ENCODE data around the gene IGFBP6.

IGFBP6 gene

DNA sequence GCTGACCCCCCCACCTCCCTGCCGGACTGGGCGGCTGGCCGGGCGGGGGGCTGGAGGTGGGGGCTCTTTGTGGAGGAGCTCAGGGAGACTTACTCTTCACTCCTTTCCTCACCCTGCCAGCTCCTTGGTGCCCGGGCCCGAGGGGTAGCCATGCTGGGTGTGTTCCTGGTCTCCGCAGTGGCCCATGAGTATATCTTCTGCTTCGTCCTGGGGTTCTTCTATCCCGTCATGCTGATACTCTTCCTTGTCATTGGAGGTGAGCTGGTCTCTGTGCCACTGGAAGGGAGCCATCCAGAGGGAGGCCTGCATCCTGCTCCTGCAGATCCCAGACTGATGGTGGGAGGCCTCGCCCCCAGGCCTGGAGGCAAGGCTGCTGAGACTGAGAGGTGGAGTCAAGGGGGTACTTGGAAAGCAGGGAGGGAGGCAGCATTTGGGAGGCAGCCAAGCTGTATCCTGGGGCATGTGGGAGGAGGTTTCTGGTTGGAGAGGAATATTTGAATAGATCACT lies 25.5 kb downstream of the IGFBP6 start:
- TF ChIP-seq, protein P1, sequence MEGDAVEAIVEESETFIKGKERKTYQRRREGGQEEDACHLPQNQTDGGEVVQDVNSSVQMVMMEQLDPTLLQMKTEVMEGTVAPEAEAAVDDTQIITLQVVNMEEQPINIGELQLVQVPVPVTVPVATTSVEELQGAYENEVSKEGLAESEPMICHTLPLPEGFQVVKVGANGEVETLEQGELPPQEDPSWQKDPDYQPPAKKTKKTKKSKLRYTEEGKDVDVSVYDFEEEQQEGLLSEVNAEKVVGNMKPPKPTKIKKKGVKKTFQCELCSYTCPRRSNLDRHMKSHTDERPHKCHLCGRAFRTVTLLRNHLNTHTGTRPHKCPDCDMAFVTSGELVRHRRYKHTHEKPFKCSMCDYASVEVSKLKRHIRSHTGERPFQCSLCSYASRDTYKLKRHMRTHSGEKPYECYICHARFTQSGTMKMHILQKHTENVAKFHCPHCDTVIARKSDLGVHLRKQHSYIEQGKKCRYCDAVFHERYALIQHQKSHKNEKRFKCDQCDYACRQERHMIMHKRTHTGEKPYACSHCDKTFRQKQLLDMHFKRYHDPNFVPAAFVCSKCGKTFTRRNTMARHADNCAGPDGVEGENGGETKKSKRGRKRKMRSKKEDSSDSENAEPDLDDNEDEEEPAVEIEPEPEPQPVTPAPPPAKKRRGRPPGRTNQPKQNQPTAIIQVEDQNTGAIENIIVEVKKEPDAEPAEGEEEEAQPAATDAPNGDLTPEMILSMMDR (IDR thresholded peaks at IDR 0.05; ENCODE audit: low read depth, low read length), result no peak
- H3K4me3 ChIP-seq (ENCODE audit: low read depth, low read length), result no peak overlapping the region

DNA sequence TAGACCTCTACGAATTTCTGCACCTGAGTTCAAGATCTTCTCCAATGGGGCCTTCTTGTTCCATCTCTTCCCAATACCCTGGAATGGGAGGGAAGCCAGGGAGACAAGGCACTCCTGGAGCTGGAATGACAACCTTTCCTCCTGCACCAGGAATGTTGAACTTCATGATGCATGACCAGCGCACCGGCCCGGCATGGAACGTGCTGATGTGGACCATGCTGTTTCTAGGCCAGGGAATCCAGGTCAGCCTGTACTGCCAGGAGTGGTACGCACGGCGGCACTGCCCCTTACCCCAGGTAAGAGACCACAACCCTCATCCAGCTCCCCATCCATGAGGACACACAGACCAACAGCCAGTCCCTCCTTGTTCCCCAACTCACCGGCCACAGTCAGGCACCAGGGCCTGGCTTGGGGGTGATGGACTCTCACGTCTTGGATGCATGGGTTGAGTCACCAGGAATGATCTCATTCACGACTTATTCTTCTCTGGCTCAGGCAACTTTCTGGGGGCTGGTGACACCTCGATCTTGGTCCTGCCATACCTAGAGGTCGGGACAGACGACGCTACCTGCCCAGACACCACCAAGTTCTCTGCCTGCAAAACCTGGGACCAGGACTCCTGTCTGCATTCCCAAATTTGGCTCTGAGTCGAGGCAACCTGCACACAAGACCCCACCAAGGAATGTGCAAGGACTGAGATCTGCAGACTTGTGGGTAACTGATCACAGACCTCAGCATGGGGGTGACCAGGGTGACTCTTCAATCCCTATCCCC lies 26.3 kb downstream of the IGFBP6 start:
- TF ChIP-seq, protein P1 (IDR thresholded peaks at IDR 0.05; ENCODE audit: low read depth, low read length), result no peak
- H3K4me3 ChIP-seq (ENCODE audit: low read depth, low read length), result no peak overlapping the region

DNA sequence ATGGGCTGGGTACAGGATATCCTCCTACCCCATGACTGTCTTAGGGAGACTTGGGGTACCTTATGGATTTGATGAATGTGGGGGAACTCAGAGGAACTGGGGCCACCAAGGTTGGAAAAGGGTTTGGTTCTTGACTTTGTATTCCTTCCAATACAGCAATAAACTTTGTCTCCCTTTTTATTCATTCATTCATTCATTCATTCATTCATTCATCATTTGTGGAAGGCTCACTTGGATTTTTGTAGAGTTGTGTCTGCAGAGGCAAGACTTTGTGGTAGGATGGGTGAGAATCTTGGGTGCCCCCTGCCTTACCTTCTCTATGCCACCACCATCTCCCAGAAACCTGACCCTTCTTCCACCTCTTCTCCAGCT lies 26.9 kb downstream of the IGFBP6 start:
- TF ChIP-seq, protein P1 (IDR thresholded peaks at IDR 0.05; ENCODE audit: low read depth, low read length), result no peak
- H3K4me3 ChIP-seq (ENCODE audit: low read depth, low read length), result no peak overlapping the region

DNA sequence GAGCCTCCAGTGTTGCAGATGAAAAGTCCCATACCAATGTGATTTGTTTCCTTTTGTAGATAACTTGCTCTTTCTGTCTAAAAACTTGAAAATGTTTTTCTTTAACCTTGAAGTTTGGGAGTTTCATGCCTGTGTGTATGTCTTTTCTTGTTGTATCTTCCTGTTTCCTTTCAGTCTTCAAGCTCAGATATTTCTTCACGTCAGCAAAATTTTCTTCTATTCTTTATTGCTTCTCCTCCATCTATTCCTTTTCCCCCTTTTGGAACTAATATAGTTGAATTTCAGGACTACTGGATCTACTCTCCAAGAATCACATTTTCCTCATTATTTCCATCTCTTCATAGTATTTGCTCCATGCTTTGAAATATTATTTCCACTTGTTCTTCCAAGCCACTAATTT lies 29.7 kb downstream of the IGFBP6 start:
- H3K4me3 ChIP-seq (ENCODE audit: low read depth, low read length), result no peak overlapping the region

DNA sequence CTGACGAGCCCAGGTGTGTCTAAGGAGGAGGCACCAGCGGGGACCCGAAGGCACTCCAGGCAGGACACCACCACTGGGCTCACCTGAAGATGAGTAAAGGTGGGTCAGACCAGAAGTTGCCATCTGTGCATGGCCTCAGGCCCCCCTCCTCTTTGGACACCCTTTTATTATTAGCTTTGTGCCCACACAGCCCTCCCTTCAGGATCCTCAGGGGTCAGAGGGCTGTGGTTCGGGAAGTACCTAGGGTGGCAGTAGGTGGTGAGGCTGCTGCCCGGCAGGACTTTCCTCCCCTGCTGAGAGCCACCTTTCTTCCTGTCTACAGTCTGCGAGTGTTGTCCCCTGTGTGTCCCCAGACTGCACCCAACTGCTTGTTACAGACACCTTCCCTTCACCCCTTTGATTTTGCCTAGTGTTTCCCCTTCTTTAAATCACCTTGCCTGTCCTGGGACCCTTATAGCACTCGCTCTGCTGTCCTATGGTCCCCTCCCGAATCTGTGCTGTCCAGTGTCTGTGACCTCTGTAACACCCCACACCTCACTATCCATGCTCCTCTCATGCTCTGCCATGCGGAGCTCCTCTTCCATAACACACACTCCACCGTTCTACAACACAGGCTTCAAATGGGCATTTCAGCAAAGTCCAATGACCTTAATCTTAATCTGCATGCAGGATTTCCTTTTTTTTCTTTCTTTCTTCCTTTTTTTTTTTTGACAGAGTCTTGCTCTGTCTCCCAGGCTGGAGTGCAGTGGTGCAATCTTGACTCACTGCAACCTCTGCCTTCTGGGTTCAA lies 31.5 kb downstream of the IGFBP6 start:
- TF ChIP-seq, protein P1 (IDR thresholded peaks at IDR 0.05; ENCODE audit: low read depth, low read length), result no peak
- H3K4me3 ChIP-seq (ENCODE audit: low read depth, low read length), result no peak overlapping the region

More for the DNA sequence above, 29.7 kb downstream of the IGFBP6 start:
- TF ChIP-seq, protein P1 (IDR thresholded peaks at IDR 0.05; ENCODE audit: low read depth, low read length), result no peak

GRCh38 chr12:53131844-53132243 lies 34.4 kb downstream of the IGFBP6 start:
- H3K4me3 ChIP-seq (ENCODE audit: low read depth, low read length), result no peak overlapping the region

More at GRCh38 chr12:53131844-53132243, 34.4 kb downstream of the IGFBP6 start:
- TF ChIP-seq, protein P1 (IDR thresholded peaks at IDR 0.05; ENCODE audit: low read depth, low read length), result no peak

Data from WI38 (cell line).